ENCODE data around the gene NOS2.
"Not testable (repeated sequence)": the region's sequence is repeated elsewhere in the genome, so short reads cannot be mapped to it uniquely, and the experiment has no call there.

GRCh38 chr17:27822108-27822507 is 21.8 kb upstream of the NOS2 start:
- TF ChIP-seq POLR2A (IDR thresholded peaks at IDR 0.05; ENCODE audit: low read length); GATA1 (IDR thresholded peaks at IDR 0.05; ENCODE audit: low read depth, low read length): not testable (repeated sequence)
